ENCODE results near the gene SEMA4D.
"Not testable (repeated sequence)": the region's sequence is repeated elsewhere in the genome, so short reads cannot be mapped to it uniquely, and the experiment has no call there.

Gene SEMA4D

GRCh38 chr9:89363311-89363670 lies 134.6 kb downstream of the SEMA4D start:
- no peak for FAIRE-seq

GRCh38 chr9:89362647-89363310 lies 135.1 kb downstream of the SEMA4D start:
- FAIRE-seq: no peak

- no peak for FAIRE-seq
Measured at GRCh38 chr9:89361816-89362646, 135.9 kb downstream of the SEMA4D start.

- no peak for FAIRE-seq
Measured at GRCh38 chr9:89361031-89361430, 136.9 kb downstream of the SEMA4D start.

GRCh38 chr9:89360465-89360864 lies 137.4 kb downstream of the SEMA4D start:
- no peak for FAIRE-seq

- no peak for FAIRE-seq
Measured at GRCh38 chr9:89359751-89360261, 138.1 kb downstream of the SEMA4D start.

GRCh38 chr9:89358985-89359384 lies 138.9 kb downstream of the SEMA4D start:
- no peak for FAIRE-seq

- no peak for FAIRE-seq
Measured at GRCh38 chr9:89358376-89358916, 139.5 kb downstream of the SEMA4D start.

GRCh38 chr9:89357331-89358197 lies 140.3 kb downstream of the SEMA4D start:
- FAIRE-seq: no peak

GRCh38 chr9:89356782-89357181 lies 141.1 kb downstream of the SEMA4D start:
- no peak for FAIRE-seq

GRCh38 chr9:89354471-89354870 lies 143.4 kb downstream of the SEMA4D start:
- FAIRE-seq: no peak

- FAIRE-seq: no peak
Measured at GRCh38 chr9:89353989-89354388, 143.9 kb downstream of the SEMA4D start.

- no peak for FAIRE-seq
Measured at GRCh38 chr9:89352874-89353649, 144.9 kb downstream of the SEMA4D start.

GRCh38 chr9:89352451-89352850 lies 145.5 kb downstream of the SEMA4D start:
- no peak for FAIRE-seq

- FAIRE-seq: no peak
Measured at GRCh38 chr9:89351584-89352300, 146.2 kb downstream of the SEMA4D start.

GRCh38 chr9:89350988-89351557 lies 146.8 kb downstream of the SEMA4D start:
- no peak for FAIRE-seq

GRCh38 chr9:89349607-89350006 lies 148.3 kb downstream of the SEMA4D start:
- no peak for FAIRE-seq

GRCh38 chr9:89347651-89348050 lies 150.3 kb downstream of the SEMA4D start:
- no peak for FAIRE-seq

GRCh38 chr9:89346696-89347095 lies 151.2 kb downstream of the SEMA4D start:
- FAIRE-seq: no peak

GRCh38 chr9:89345476-89345875 lies 152.4 kb downstream of the SEMA4D start:
- no peak for FAIRE-seq

- not testable (repeated sequence) for FAIRE-seq
Measured at GRCh38 chr9:89343812-89344211, 154.1 kb downstream of the SEMA4D start.
